ENCODE data around the gene ITGB5.
A peak's percentile ranks its signal among the peaks of the same experiment; 100 is the strongest.

The ITGB5 gene

GRCh38 chr3:124836448-124836847 lies 50.7 kb downstream of the ITGB5 start:
- TF ChIP-seq MAX (IDR thresholded peaks at IDR 0.05; ENCODE audit: low read depth, low read length) (no peak), POLR2A (IDR thresholded peaks at IDR 0.05; ENCODE audit: extremely low read depth, insufficient read length) (no peak), CTCF (IDR thresholded peaks at IDR 0.05; ENCODE audit: low read depth, low read length) (no peak)
- no peak for DNase-seq (ENCODE audit: low read depth)
- H3K4me3 ChIP-seq (ENCODE audit: low read depth, low read length): no peak overlapping the region

- H3K4me3 ChIP-seq (ENCODE audit: low read depth, low read length): no peak overlapping the region
- TF ChIP-seq CTCF (IDR thresholded peaks at IDR 0.05; ENCODE audit: low read depth, low read length): no peak
- no peak for TF ChIP-seq MYC (IDR thresholded peaks at IDR 0.05; ENCODE audit: low read depth, low read length)
- TF ChIP-seq MAX (IDR thresholded peaks at IDR 0.05; ENCODE audit: low read depth, low read length): peak; percentile 85
- no peak for TF ChIP-seq POLR2A (IDR thresholded peaks at IDR 0.05; ENCODE audit: extremely low read depth, insufficient read length)
- DNase-seq (ENCODE audit: low read depth): peak; percentile 37
Observed at GRCh38 chr3:124834723-124835718, 52.1 kb downstream of the ITGB5 start.

- TF ChIP-seq MAX (IDR thresholded peaks at IDR 0.05; ENCODE audit: low read depth, low read length): no peak
- TF ChIP-seq POLR2A (IDR thresholded peaks at IDR 0.05; ENCODE audit: extremely low read depth, insufficient read length): no peak
- TF ChIP-seq MYC (IDR thresholded peaks at IDR 0.05; ENCODE audit: low read depth, low read length): no peak
- TF ChIP-seq CTCF (IDR thresholded peaks at IDR 0.05; ENCODE audit: low read depth, low read length): no peak
- no peak for DNase-seq (ENCODE audit: low read depth)
- H3K4me3 ChIP-seq (ENCODE audit: low read depth, low read length): no peak overlapping the region
Observed at GRCh38 chr3:124833710-124834332, 53.3 kb downstream of the ITGB5 start.

- H3K4me3 ChIP-seq (ENCODE audit: low read depth, low read length): no peak overlapping the region
- no peak for DNase-seq (ENCODE audit: low read depth)
- TF ChIP-seq MAX (IDR thresholded peaks at IDR 0.05; ENCODE audit: low read depth, low read length) (no peak), CTCF (IDR thresholded peaks at IDR 0.05; ENCODE audit: low read depth, low read length) (no peak), MYC (IDR thresholded peaks at IDR 0.05; ENCODE audit: low read depth, low read length) (no peak), POLR2A (IDR thresholded peaks at IDR 0.05; ENCODE audit: extremely low read depth, insufficient read length) (no peak)
Observed at GRCh38 chr3:124832782-124833709, 54.1 kb downstream of the ITGB5 start.

GRCh38 chr3:124831628-124832199 lies 55.5 kb downstream of the ITGB5 start:
- H3K4me3 ChIP-seq (ENCODE audit: low read depth, low read length): no peak overlapping the region
- no peak for DNase-seq (ENCODE audit: low read depth)
- TF ChIP-seq CTCF (IDR thresholded peaks at IDR 0.05; ENCODE audit: low read depth, low read length) (no peak), MYC (IDR thresholded peaks at IDR 0.05; ENCODE audit: low read depth, low read length) (no peak), POLR2A (IDR thresholded peaks at IDR 0.05; ENCODE audit: extremely low read depth, insufficient read length) (no peak), MAX (IDR thresholded peaks at IDR 0.05; ENCODE audit: low read depth, low read length) (no peak)
